Gastroesophageal sphincter (tissue), 3 donors: ENCODE results near the gene RPRM.

Experiments used
- CTCF ChIP-seq, 4 experiments: fragments of 200-600 bp in 2 of 4; fragments of 450-650 bp in 2 of 4; sonication (generic) in 1 of 4; IDR thresholded peaks; one replicate each; pipeline ENCODE4 v1.5.1; 2017 to 2019; ENCODE audit warnings: antibody characterized with exemption in 4 of 4, mild to moderate bottlenecking in 2 of 4, moderate library complexity in 2 of 4
- EP300 ChIP-seq: sonication (generic); formaldehyde crosslinking; IDR thresholded peaks from one replicate; pipeline ENCODE4 v1.6.1; 2017; ENCODE audit warnings: antibody characterized with exemption, mild to moderate bottlenecking
- POLR2A ChIP-seq, 2 donors: fragments of 450-650 bp; IDR thresholded peaks; one replicate each; pipeline ENCODE4 v1.6.1; 2017; ENCODE audit warnings: antibody characterized with exemption in 2 of 2, mild to moderate bottlenecking in 2 of 2, moderate library complexity in 1 of 2
- POLR2AphosphoS5 ChIP-seq: sonication (generic); formaldehyde crosslinking; IDR thresholded peaks from one replicate; pipeline ENCODE4 v1.6.1; 2017; ENCODE audit warnings: antibody characterized with exemption

DNA sequence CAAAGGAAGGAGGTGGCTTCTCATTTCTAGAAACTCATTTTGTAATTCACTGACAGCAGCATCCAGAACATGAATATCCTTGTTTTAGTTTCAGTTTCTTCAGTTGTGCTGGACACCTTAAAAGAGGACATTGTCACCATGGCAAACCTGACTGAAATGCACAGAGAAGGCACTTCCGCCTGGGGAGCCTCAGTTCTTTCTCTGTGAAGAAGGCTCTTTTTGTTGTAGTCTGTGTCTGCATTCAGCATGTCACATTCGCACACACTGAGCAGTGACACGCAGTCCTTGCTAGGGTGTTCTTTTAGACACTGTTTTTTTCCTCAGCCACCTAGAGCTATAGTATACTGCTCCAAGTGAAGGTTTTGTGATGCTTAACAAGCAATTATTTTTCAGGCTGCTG, 9.5 kb upstream of the RPRM start:
- TF ChIP-seq POLR2A (IDR thresholded peaks at IDR 0.05) (no peak), CTCF (IDR thresholded peaks at IDR 0.05) (no peak), POLR2AphosphoS5 (no peak), EP300 (no peak)
